Liver (tissue), 9 donors: ENCODE measurements around the gene CHP1. TPM values are rescaled to one million over a fixed set of nuclear protein-coding genes. Genes with fewer than 3 reads are reported as not detected.

Experiments used
- DNase-seq: peaks from one replicate; pipeline ENCODE4 v3.0.0-alpha.2; 2017; ENCODE audit warnings: low spot score
- H3K27ac ChIP-seq, 2 donors: one replicate each; pipeline ENCODE4 v1.7.0; 2013; ENCODE audit warnings: inconsistent platforms in 2 of 2, low read length in 2 of 2, control low read depth in 1 of 2, low read depth in 1 of 2, mild to moderate bottlenecking in 1 of 2
- H3K27me3 ChIP-seq, 4 donors: one replicate each; pipeline versions ENCODE4 v1.6.1 to v1.7.0; 2013; ENCODE audit warnings: low read length in 3 of 4, inconsistent platforms in 1 of 4, mild to moderate bottlenecking in 1 of 4, moderate library complexity in 1 of 4; ENCODE audit not compliant: control insufficient read depth in 4 of 4, insufficient read depth in 4 of 4
- H3K36me3 ChIP-seq, 4 donors: one replicate each; pipeline versions ENCODE4 v1.6.1 to v1.7.0; 2013; ENCODE audit warnings: low read length in 3 of 4, mild to moderate bottlenecking in 3 of 4, low read depth in 1 of 4, moderate library complexity in 1 of 4; ENCODE audit not compliant: control insufficient read depth in 4 of 4, insufficient read depth in 3 of 4
- H3K4me1 ChIP-seq, 4 donors: one replicate each; pipeline versions ENCODE4 v1.6.1 to v1.7.0; 2013; ENCODE audit warnings: low read length in 3 of 4, mild to moderate bottlenecking in 3 of 4, moderate library complexity in 1 of 4; ENCODE audit not compliant: control insufficient read depth in 4 of 4, insufficient read depth in 4 of 4
- H3K4me3 ChIP-seq, 3 donors: one replicate each; pipeline versions ENCODE4 v1.6.1 to v1.7.0; 2013; ENCODE audit warnings: low read length in 3 of 3, control low read depth in 1 of 3, low read depth in 1 of 3, mild to moderate bottlenecking in 1 of 3
- H3K9ac ChIP-seq, 2 donors: one replicate each; pipeline ENCODE4 v1.7.0; 2013; ENCODE audit warnings: low read length in 2 of 2, mild to moderate bottlenecking in 2 of 2, moderate library complexity in 2 of 2, control low read depth in 1 of 2, low read depth in 1 of 2
- H3K9me3 ChIP-seq, 4 donors: one replicate each; pipeline versions ENCODE4 v1.6.1 to v1.7.0; 2013; ENCODE audit warnings: low read length in 3 of 4; ENCODE audit not compliant: control insufficient read depth in 4 of 4
- ATF3 ChIP-seq: IDR thresholded peaks from 2 replicates; pipeline ENCODE4 v1.6.1; 2016; ENCODE audit warnings: antibody characterized with exemption
- EGR1 ChIP-seq, 2 donors: IDR thresholded peaks; 2 replicates each; pipeline ENCODE4 v1.6.1; 2016 to 2018; ENCODE audit warnings: antibody characterized with exemption in 2 of 2, low read depth in 2 of 2
- FOXA1 ChIP-seq: IDR thresholded peaks from 2 replicates; pipeline ENCODE4 v1.6.1; 2016; ENCODE audit warnings: antibody characterized with exemption
- FOXA2 ChIP-seq: IDR thresholded peaks from 2 replicates; pipeline ENCODE4 v1.6.1; 2016; ENCODE audit warnings: antibody characterized with exemption
- GABPA ChIP-seq, 2 donors: IDR thresholded peaks in 1 of 2; conservative IDR thresholded peaks in 1 of 2; 2 replicates each; pipeline ENCODE4 v1.6.1; 2016; ENCODE audit warnings: antibody characterized with exemption in 2 of 2, mild to moderate bottlenecking in 1 of 2, moderate library complexity in 1 of 2
- HNF4A ChIP-seq, 2 donors: conservative IDR thresholded peaks; 2 replicates each; pipeline ENCODE4 v1.6.1; 2016; ENCODE audit warnings: antibody characterized with exemption in 2 of 2, mild to moderate bottlenecking in 2 of 2
- HNF4G ChIP-seq: IDR thresholded peaks from 2 replicates; pipeline ENCODE4 v1.6.1; 2016; ENCODE audit warnings: antibody characterized with exemption
- JUND ChIP-seq, 2 donors: IDR thresholded peaks; 2 replicates each; pipeline ENCODE4 v1.6.1; 2016; ENCODE audit warnings: antibody characterized with exemption in 2 of 2
- NR2F2 ChIP-seq: IDR thresholded peaks from 2 replicates; pipeline ENCODE4 v1.6.1; 2016; ENCODE audit warnings: antibody characterized with exemption
- RAD21 ChIP-seq, 2 donors: IDR thresholded peaks; 2 replicates each; pipeline ENCODE4 v1.6.1; 2016; ENCODE audit warnings: antibody characterized with exemption in 2 of 2, mild to moderate bottlenecking in 2 of 2
- RXRA ChIP-seq, 2 donors: IDR thresholded peaks; 2 replicates each; pipeline ENCODE4 v1.6.1; 2017 to 2018; ENCODE audit warnings: antibody characterized with exemption in 2 of 2, mild to moderate bottlenecking in 1 of 2
- SP1 ChIP-seq: IDR thresholded peaks from 2 replicates; pipeline ENCODE4 v1.6.1; 2018; ENCODE audit warnings: antibody characterized with exemption, mild to moderate bottlenecking
- TAF1 ChIP-seq: conservative IDR thresholded peaks from 2 replicates; pipeline ENCODE4 v1.6.1; 2016; ENCODE audit warnings: antibody characterized with exemption, mild to moderate bottlenecking
- YY1 ChIP-seq: IDR thresholded peaks from 2 replicates; pipeline ENCODE4 v1.6.1; 2016; ENCODE audit warnings: antibody characterized with exemption, mild to moderate bottlenecking
- ZBTB33 ChIP-seq: IDR thresholded peaks from 2 replicates; pipeline ENCODE4 v1.6.1; 2016; ENCODE audit warnings: antibody characterized with exemption
- WGBS: extraction: QIAGEN DNeasy Blood & Tissue Kit; methylation state at CpG from one replicate; pipeline ENCODE4 v1.1.7; 2013; 5-methylcytosine and 5-hydroxymethylcytosine counted together
- polyA plus RNA-seq, 2 donors: library from polyadenylated mRNA; stranded (reverse) in 1 of 2; unstranded in 1 of 2; fragments of 200-250 nt in 1 of 2; fragments of >200 nt in 1 of 2; fragmentation: Nextera tagmentation in 1 of 2; extraction: Ambion mirVana in 1 of 2; gene quantifications; one replicate each; pipeline versions ENCODE4 v1.2.1 to v1.2.3, GENCODE V29; 2013 to 2015
- total RNA-seq, 2 donors: library from RNA; depleted of rRNA; stranded (reverse); fragments of >200 nt; gene quantifications; one replicate each; pipeline ENCODE4 v1.2.3, GENCODE V29; 2014
- TF ChIP-seq, protein P1 (sequence below): IDR thresholded peaks from 2 replicates; pipeline ENCODE4 v1.6.1; 2016; ENCODE audit warnings: antibody characterized with exemption, mild to moderate bottlenecking
- TF ChIP-seq, protein P2 (sequence below): IDR thresholded peaks from 2 replicates; pipeline ENCODE4 v1.6.1; 2016; ENCODE audit warnings: antibody characterized with exemption
- donor health status: healthy.
- donor health status: healthy.
- donor health status: healthy.
- donor health status: healthy.
- donor health status: healthy.

CHP1 gene
- total and polyA plus RNA-seq, 4 donors = 87.4 to 162 (median 117) TPM

DNA sequence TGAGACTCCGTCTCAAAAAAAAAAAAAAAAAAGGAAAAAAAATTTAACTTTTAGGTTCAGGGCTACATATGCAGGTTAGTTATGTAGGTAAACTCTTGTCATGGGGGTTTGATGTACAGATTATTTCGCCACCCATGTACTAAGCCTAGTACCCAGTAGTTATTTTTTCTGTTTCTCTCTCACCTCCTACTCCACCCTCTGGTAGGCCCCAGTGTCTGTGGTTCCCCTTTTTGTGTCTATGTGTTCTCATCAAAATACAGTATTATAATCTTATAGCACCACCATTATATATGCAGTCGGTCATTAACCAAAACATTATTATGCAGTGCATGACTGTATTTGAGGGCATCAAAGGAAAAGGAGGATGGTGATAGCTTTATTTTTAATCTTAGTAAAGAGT is 47.3 kb downstream of the CHP1 start:
- Histone ChIP-seq H3K27me3 (no peaks in the 10 kb centered on the region), H3K4me1 (peaks cover 2 to 6% (median 5%) of the 10 kb centered on the region in 4 donors), H3K9ac (no peak overlapping the region), H3K4me3 (no peak overlapping the region), H3K9me3 (no peaks in the 10 kb centered on the region), H3K27ac (no peak overlapping the region), H3K36me3 (peaks cover 11 to 38% (median 29%) of the 10 kb centered on the region in 4 donors)
- no peak for DNase-seq
- WGBS = 92% methylated on average over 3 of the region's 3 CpGs
- TF ChIP-seq RAD21 (IDR thresholded peaks at IDR 0.05) (no peak), FOXA1 (no peak), ZBTB33 (no peak), RXRA (IDR thresholded peaks at IDR 0.05) (no peak), HNF4A (conservative IDR thresholded peaks at IDR 0.05) (no peak), JUND (IDR thresholded peaks at IDR 0.05) (no peak), GABPA (IDR thresholded peaks at IDR 0.05 in 1 of 2, conservative IDR thresholded peaks at IDR 0.05 in 1 of 2) (no peak), YY1 (no peak), FOXA2 (no peak), EGR1 (IDR thresholded peaks at IDR 0.05; ENCODE audit: low read depth in 2 of 2) (no peak), TAF1 (no peak), NR2F2 (no peak)
- TF ChIP-seq, protein P1, sequence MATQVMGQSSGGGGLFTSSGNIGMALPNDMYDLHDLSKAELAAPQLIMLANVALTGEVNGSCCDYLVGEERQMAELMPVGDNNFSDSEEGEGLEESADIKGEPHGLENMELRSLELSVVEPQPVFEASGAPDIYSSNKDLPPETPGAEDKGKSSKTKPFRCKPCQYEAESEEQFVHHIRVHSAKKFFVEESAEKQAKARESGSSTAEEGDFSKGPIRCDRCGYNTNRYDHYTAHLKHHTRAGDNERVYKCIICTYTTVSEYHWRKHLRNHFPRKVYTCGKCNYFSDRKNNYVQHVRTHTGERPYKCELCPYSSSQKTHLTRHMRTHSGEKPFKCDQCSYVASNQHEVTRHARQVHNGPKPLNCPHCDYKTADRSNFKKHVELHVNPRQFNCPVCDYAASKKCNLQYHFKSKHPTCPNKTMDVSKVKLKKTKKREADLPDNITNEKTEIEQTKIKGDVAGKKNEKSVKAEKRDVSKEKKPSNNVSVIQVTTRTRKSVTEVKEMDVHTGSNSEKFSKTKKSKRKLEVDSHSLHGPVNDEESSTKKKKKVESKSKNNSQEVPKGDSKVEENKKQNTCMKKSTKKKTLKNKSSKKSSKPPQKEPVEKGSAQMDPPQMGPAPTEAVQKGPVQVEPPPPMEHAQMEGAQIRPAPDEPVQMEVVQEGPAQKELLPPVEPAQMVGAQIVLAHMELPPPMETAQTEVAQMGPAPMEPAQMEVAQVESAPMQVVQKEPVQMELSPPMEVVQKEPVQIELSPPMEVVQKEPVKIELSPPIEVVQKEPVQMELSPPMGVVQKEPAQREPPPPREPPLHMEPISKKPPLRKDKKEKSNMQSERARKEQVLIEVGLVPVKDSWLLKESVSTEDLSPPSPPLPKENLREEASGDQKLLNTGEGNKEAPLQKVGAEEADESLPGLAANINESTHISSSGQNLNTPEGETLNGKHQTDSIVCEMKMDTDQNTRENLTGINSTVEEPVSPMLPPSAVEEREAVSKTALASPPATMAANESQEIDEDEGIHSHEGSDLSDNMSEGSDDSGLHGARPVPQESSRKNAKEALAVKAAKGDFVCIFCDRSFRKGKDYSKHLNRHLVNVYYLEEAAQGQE = no peak

GRCh38 chr15:41279535-41280283 is 48.6 kb downstream of the CHP1 start:
- Histone ChIP-seq H3K4me1 (peaks cover 2 to 8% (median 5%) of the 10 kb centered on the region in 4 donors), H3K4me3 (no peak overlapping the region), H3K9me3 (no peaks in the 10 kb centered on the region), H3K27me3 (no peaks in the 10 kb centered on the region), H3K27ac (peak overlapping the region in 1 of 2 donors; percentile 30), H3K36me3 (peaks cover 8 to 32% (median 22%) of the 10 kb centered on the region in 4 donors), H3K9ac (no peak overlapping the region)
- 84% methylated on average over 1 of the region's 1 CpG for WGBS
- no peak for DNase-seq
- no peak for TF ChIP-seq ATF3
- no peak for TF ChIP-seq HNF4A (conservative IDR thresholded peaks at IDR 0.05)
- TF ChIP-seq JUND (IDR thresholded peaks at IDR 0.05) = no peak
- no peak for TF ChIP-seq SP1
- TF ChIP-seq, protein P2, sequence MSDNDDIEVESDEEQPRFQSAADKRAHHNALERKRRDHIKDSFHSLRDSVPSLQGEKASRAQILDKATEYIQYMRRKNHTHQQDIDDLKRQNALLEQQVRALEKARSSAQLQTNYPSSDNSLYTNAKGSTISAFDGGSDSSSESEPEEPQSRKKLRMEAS = no peak
- no peak for TF ChIP-seq GABPA (IDR thresholded peaks at IDR 0.05 in 1 of 2, conservative IDR thresholded peaks at IDR 0.05 in 1 of 2)
- no peak for TF ChIP-seq RAD21 (IDR thresholded peaks at IDR 0.05)
- no peak for TF ChIP-seq ZBTB33
- TF ChIP-seq TAF1 = no peak
- no peak for TF ChIP-seq FOXA1
- TF ChIP-seq HNF4G = no peak
- TF ChIP-seq, protein P1 = no peak
- TF ChIP-seq FOXA2 = no peak
- no peak for TF ChIP-seq RXRA (IDR thresholded peaks at IDR 0.05)
- TF ChIP-seq NR2F2 = no peak
- TF ChIP-seq EGR1 (IDR thresholded peaks at IDR 0.05; ENCODE audit: low read depth in 2 of 2) = no peak
- no peak for TF ChIP-seq YY1
